SK-N-SH treated with all-trans-retinoic acid at 6 μM for 48 hours (cell line): Measurements from ENCODE around the gene RGR.

Experiments used
- ARNTL ChIP-seq: fragments of 450-650 bp; formaldehyde crosslinking; IDR thresholded peaks from 2 replicates; pipeline ENCODE4 v1.5.0; 2020; ENCODE audit warnings: low read depth, mild to moderate bottlenecking, moderate library complexity, borderline replicate concordance
- BACH2 ChIP-seq: fragments of 250-450 bp; sonication (Bioruptor Pico); IDR thresholded peaks from 2 replicates; pipeline ENCODE4 v1.9.0; 2021; ENCODE audit warnings: mild to moderate bottlenecking, borderline replicate concordance
- ESRRG ChIP-seq: fragments of 250-450 bp; sonication (Bioruptor Pico); IDR thresholded peaks from 2 replicates; pipeline ENCODE4 v1.6.1; 2021; ENCODE audit warnings: mild to moderate bottlenecking
- ISL1 ChIP-seq: fragments of 250-450 bp; sonication (Bioruptor Pico); IDR thresholded peaks from 2 replicates; pipeline ENCODE4 v2.1.2; 2022; ENCODE audit warnings: mild to moderate bottlenecking, moderate library complexity
- PPARA ChIP-seq: fragments of 250-450 bp; sonication (Bioruptor Pico); IDR thresholded peaks from 2 replicates; pipeline ENCODE4 v1.5.0; 2020; ENCODE audit warnings: mild to moderate bottlenecking, borderline replicate concordance
- TOX ChIP-seq: fragments of 250-450 bp; sonication (Bioruptor Pico); IDR thresholded peaks from 2 replicates; pipeline ENCODE4 v1.8.0; 2021; ENCODE audit warnings: mild to moderate bottlenecking, moderate library complexity, borderline replicate concordance
- ZFP3 ChIP-seq: fragments of 250-450 bp; sonication (Bioruptor Pico); IDR thresholded peaks from 2 replicates; pipeline ENCODE4 v1.5.0; 2020; ENCODE audit warnings: mild to moderate bottlenecking, moderate library complexity
- ZFP30 ChIP-seq: fragments of 450-650 bp; formaldehyde crosslinking; IDR thresholded peaks from 2 replicates; pipeline ENCODE4 v1.5.0; 2022; ENCODE audit warnings: mild to moderate bottlenecking, moderate library complexity
- ZNF565 ChIP-seq: fragments of 450-650 bp; formaldehyde crosslinking; conservative IDR thresholded peaks from 2 replicates; pipeline ENCODE4 v1.5.0; 2020; ENCODE audit warnings: low read depth, mild to moderate bottlenecking, moderate library complexity
- ZNF8 ChIP-seq: fragments of 450-650 bp; formaldehyde crosslinking; IDR thresholded peaks from 2 replicates; pipeline ENCODE4 v1.5.0; 2020; ENCODE audit warnings: mild to moderate bottlenecking, moderate library complexity
- TF ChIP-seq, protein P1 (sequence below): fragments of 250-450 bp; sonication (Bioruptor Pico); IDR thresholded peaks from 2 replicates; pipeline ENCODE4 v1.8.0; 2021; ENCODE audit warnings: low read depth, mild to moderate bottlenecking, moderate library complexity, borderline replicate concordance
- TF ChIP-seq, protein P2 (sequence below): fragments of 250-450 bp; sonication (Bioruptor Pico); IDR thresholded peaks from 2 replicates; pipeline ENCODE4 v1.5.1; 2021; ENCODE audit warnings: mild to moderate bottlenecking, moderate library complexity
- TF ChIP-seq, protein P3 (sequence below): fragments of 250-450 bp; sonication (Bioruptor Pico); IDR thresholded peaks from 2 replicates; pipeline ENCODE4 v1.5.1; 2020; ENCODE audit warnings: low read depth, mild to moderate bottlenecking, moderate library complexity
- TF ChIP-seq, protein P4 (sequence below): fragments of 250-450 bp; sonication (Bioruptor Pico); IDR thresholded peaks from 2 replicates; pipeline ENCODE4 v1.8.0; 2020; ENCODE audit warnings: mild to moderate bottlenecking, moderate library complexity, borderline replicate concordance

DNA sequence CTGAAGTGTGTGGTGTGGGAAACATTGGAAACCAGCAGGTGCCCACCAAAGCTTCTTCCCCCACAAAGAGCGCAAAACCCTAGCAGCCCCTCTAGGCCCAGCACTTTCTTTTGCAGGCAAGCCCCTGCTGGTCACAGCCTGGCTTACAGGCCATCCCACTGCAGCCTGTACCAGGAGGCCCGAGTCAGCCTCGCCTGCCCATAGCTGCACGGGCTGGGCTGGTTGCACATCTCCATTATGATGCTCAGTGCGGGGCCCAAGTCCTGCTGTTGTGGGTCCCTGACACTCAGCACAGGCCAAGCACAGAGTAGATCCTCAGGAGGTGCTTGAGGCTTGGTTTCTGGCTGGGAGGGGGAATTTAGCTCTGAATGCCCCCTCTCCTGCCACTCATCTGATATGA lies 42.5 kb upstream of the RGR start:
- TF ChIP-seq ESRRG (CRISPR knock-in tag), result no peak
- TF ChIP-seq, protein P1, sequence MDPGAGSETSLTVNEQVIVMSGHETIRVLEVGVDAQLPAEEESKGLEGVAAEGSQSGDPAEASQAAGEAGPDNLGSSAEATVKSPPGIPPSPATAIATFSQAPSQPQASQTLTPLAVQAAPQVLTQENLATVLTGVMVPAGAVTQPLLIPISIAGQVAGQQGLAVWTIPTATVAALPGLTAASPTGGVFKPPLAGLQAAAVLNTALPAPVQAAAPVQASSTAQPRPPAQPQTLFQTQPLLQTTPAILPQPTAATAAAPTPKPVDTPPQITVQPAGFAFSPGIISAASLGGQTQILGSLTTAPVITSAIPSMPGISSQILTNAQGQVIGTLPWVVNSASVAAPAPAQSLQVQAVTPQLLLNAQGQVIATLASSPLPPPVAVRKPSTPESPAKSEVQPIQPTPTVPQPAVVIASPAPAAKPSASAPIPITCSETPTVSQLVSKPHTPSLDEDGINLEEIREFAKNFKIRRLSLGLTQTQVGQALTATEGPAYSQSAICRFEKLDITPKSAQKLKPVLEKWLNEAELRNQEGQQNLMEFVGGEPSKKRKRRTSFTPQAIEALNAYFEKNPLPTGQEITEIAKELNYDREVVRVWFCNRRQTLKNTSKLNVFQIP (CRISPR knock-in tag), result no peak
- TF ChIP-seq, protein P2, sequence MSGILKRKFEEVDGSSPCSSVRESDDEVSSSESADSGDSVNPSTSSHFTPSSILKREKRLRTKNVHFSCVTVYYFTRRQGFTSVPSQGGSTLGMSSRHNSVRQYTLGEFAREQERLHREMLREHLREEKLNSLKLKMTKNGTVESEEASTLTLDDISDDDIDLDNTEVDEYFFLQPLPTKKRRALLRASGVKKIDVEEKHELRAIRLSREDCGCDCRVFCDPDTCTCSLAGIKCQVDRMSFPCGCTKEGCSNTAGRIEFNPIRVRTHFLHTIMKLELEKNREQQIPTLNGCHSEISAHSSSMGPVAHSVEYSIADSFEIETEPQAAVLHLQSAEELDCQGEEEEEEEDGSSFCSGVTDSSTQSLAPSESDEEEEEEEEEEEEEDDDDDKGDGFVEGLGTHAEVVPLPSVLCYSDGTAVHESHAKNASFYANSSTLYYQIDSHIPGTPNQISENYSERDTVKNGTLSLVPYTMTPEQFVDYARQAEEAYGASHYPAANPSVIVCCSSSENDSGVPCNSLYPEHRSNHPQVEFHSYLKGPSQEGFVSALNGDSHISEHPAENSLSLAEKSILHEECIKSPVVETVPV (CRISPR knock-in tag), result no peak
- TF ChIP-seq, protein P3, sequence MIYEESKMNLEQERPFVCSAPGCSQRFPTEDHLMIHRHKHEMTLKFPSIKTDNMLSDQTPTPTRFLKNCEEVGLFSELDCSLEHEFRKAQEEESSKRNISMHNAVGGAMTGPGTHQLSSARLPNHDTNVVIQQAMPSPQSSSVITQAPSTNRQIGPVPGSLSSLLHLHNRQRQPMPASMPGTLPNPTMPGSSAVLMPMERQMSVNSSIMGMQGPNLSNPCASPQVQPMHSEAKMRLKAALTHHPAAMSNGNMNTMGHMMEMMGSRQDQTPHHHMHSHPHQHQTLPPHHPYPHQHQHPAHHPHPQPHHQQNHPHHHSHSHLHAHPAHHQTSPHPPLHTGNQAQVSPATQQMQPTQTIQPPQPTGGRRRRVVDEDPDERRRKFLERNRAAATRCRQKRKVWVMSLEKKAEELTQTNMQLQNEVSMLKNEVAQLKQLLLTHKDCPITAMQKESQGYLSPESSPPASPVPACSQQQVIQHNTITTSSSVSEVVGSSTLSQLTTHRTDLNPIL (CRISPR knock-in tag), result no peak
- TF ChIP-seq BACH2 (CRISPR knock-in tag), result no peak
- no peak for TF ChIP-seq PPARA (CRISPR knock-in tag)
- no peak for TF ChIP-seq ZNF8 (CRISPR knock-in tag)
- no peak for TF ChIP-seq ZFP3 (CRISPR knock-in tag)
- TF ChIP-seq, protein P4, sequence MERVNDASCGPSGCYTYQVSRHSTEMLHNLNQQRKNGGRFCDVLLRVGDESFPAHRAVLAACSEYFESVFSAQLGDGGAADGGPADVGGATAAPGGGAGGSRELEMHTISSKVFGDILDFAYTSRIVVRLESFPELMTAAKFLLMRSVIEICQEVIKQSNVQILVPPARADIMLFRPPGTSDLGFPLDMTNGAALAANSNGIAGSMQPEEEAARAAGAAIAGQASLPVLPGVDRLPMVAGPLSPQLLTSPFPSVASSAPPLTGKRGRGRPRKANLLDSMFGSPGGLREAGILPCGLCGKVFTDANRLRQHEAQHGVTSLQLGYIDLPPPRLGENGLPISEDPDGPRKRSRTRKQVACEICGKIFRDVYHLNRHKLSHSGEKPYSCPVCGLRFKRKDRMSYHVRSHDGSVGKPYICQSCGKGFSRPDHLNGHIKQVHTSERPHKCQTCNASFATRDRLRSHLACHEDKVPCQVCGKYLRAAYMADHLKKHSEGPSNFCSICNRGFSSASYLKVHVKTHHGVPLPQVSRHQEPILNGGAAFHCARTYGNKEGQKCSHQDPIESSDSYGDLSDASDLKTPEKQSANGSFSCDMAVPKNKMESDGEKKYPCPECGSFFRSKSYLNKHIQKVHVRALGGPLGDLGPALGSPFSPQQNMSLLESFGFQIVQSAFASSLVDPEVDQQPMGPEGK (CRISPR knock-in tag), result no peak
- no peak for TF ChIP-seq ARNTL (CRISPR knock-in tag)
- TF ChIP-seq TOX, result no peak
- TF ChIP-seq ZFP30 (CRISPR knock-in tag), result no peak
- no peak for TF ChIP-seq ZNF565 (CRISPR knock-in tag)
- no peak for TF ChIP-seq ISL1
